ENCODE data around the gene SNX30.

SNX30 gene

DNA sequence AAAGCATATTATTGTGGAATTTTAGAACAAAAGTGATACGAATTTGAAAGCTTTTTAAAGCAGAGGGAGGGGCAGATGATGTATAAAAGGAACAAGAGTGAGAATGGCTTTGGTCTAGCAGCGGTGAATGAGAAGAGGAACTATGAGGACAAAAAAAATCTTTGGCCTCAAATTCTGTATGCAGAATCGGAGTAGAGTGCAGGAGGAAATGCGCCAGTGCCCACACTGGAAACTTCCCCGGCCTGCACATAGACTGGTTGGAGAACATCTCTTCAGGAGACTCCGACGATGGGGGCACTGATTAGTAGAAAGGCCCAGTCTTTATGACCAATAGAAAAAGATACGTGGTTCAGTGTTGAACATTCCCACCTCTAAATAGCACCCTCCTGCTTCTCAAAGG, 88.8 kb downstream of the SNX30 start:
- Histone ChIP-seq H3K9me3 (ENCODE audit: insufficient read depth, low read depth, low read length) (no peaks in the 10 kb centered on the region), H3K9me2 (replicated peaks; ENCODE audit: low read depth, low read length) (no peaks in the 10 kb centered on the region), H3K36me3 (ENCODE audit: insufficient read depth, low read length) (no peaks in the 10 kb centered on the region), H4K20me1 (ENCODE audit: insufficient read depth, low read length, poor library complexity, severe bottlenecking) (no peaks in the 10 kb centered on the region), H3K4me3 (ENCODE audit: low read length, poor library complexity, severe bottlenecking) (no peak overlapping the region), H3K4me1 (ENCODE audit: insufficient read depth, low read length, poor library complexity, severe bottlenecking) (no peaks in the 10 kb centered on the region), H3F3A (ENCODE audit: low read depth) (no peaks in the 10 kb centered on the region), H3K27me3 (ENCODE audit: insufficient read depth, low read length, poor library complexity, severe bottlenecking) (no peaks in the 10 kb centered on the region), H3K79me2 (ENCODE audit: insufficient read depth, low read length) (no peaks in the 10 kb centered on the region), H3K9ac (ENCODE audit: low read depth, low read length, poor library complexity, severe bottlenecking) (no peak overlapping the region), H2AFZ (ENCODE audit: low read length) (no peak overlapping the region), H3K4me2 (ENCODE audit: low read depth, low read length, poor library complexity, severe bottlenecking) (no peak overlapping the region)
- no peak for TF ChIP-seq CTCF (conservative IDR thresholded peaks at IDR 0.05; ENCODE audit: low read length)
- TF ChIP-seq EZH2phosphoT487 (IDR thresholded peaks at IDR 0.05; ENCODE audit: borderline replicate concordance), result no peak

- Histone ChIP-seq H3K9me2 (replicated peaks; ENCODE audit: low read depth, low read length) (no peaks in the 10 kb centered on the region), H3K4me3 (ENCODE audit: low read length, poor library complexity, severe bottlenecking) (no peak overlapping the region), H2AFZ (ENCODE audit: low read length) (no peak overlapping the region), H3K9ac (ENCODE audit: low read depth, low read length, poor library complexity, severe bottlenecking) (no peak overlapping the region), H3K36me3 (ENCODE audit: insufficient read depth, low read length) (no peaks in the 10 kb centered on the region), H3K4me1 (ENCODE audit: insufficient read depth, low read length, poor library complexity, severe bottlenecking) (peaks cover 6% of the 10 kb centered on the region), H4K20me1 (ENCODE audit: insufficient read depth, low read length, poor library complexity, severe bottlenecking) (no peaks in the 10 kb centered on the region), H3K9me3 (ENCODE audit: insufficient read depth, low read depth, low read length) (no peaks in the 10 kb centered on the region), H3K4me2 (ENCODE audit: low read depth, low read length, poor library complexity, severe bottlenecking) (no peak overlapping the region), H3K79me2 (ENCODE audit: insufficient read depth, low read length) (no peaks in the 10 kb centered on the region), H3K27me3 (ENCODE audit: insufficient read depth, low read length, poor library complexity, severe bottlenecking) (no peaks in the 10 kb centered on the region), H3F3A (ENCODE audit: low read depth) (no peaks in the 10 kb centered on the region)
- TF ChIP-seq CTCF (conservative IDR thresholded peaks at IDR 0.05; ENCODE audit: low read length) (no peak), EZH2phosphoT487 (IDR thresholded peaks at IDR 0.05; ENCODE audit: borderline replicate concordance) (no peak)
These were observed 90.7 kb downstream of the SNX30 start for GRCh38 chr9:112841261-112841660.

- TF ChIP-seq EZH2phosphoT487 (IDR thresholded peaks at IDR 0.05; ENCODE audit: borderline replicate concordance) (no peak), CTCF (conservative IDR thresholded peaks at IDR 0.05; ENCODE audit: low read length) (no peak)
- Histone ChIP-seq H3K4me1 (ENCODE audit: insufficient read depth, low read length, poor library complexity, severe bottlenecking) (peaks cover 6% of the 10 kb centered on the region), H3K9me3 (ENCODE audit: insufficient read depth, low read depth, low read length) (no peaks in the 10 kb centered on the region), H3K9me2 (replicated peaks; ENCODE audit: low read depth, low read length) (no peaks in the 10 kb centered on the region), H4K20me1 (ENCODE audit: insufficient read depth, low read length, poor library complexity, severe bottlenecking) (no peaks in the 10 kb centered on the region), H3F3A (ENCODE audit: low read depth) (no peaks in the 10 kb centered on the region), H3K4me2 (ENCODE audit: low read depth, low read length, poor library complexity, severe bottlenecking) (no peak overlapping the region), H3K27me3 (ENCODE audit: insufficient read depth, low read length, poor library complexity, severe bottlenecking) (no peaks in the 10 kb centered on the region), H3K4me3 (ENCODE audit: low read length, poor library complexity, severe bottlenecking) (no peak overlapping the region), H3K9ac (ENCODE audit: low read depth, low read length, poor library complexity, severe bottlenecking) (no peak overlapping the region), H3K79me2 (ENCODE audit: insufficient read depth, low read length) (no peaks in the 10 kb centered on the region), H2AFZ (ENCODE audit: low read length) (no peak overlapping the region), H3K36me3 (ENCODE audit: insufficient read depth, low read length) (no peaks in the 10 kb centered on the region)
These were observed 92.0 kb downstream of the SNX30 start for GRCh38 chr9:112842555-112842954.
